SK-N-DZ (cell line): ENCODE data around the gene TAF10.

Experiments
- DNase-seq: peaks from one replicate; pipeline ENCODE4 v3.0.0-alpha.2; 2015; ENCODE audit warnings: low spot score

Gene TAF10

GRCh38 chr11:6583584-6583983, 28.4 kb downstream of the TAF10 start:
- DNase-seq, result no peak

- DNase-seq, result no peak
These were observed 32.3 kb downstream of the TAF10 start for GRCh38 chr11:6579681-6580080.

GRCh38 chr11:6578134-6578533, 33.9 kb downstream of the TAF10 start:
- DNase-seq, result no peak

- no peak for DNase-seq
These were observed 35.3 kb downstream of the TAF10 start for GRCh38 chr11:6576471-6577373.

- DNase-seq, result no peak
These were observed 37.0 kb downstream of the TAF10 start for GRCh38 chr11:6574816-6575715.

- DNase-seq, result no peak
These were observed 39.8 kb downstream of the TAF10 start for GRCh38 chr11:6572215-6572614.

- no peak for DNase-seq
These were observed 40.5 kb downstream of the TAF10 start for GRCh38 chr11:6571434-6572008.

GRCh38 chr11:6570691-6571427, 41.2 kb downstream of the TAF10 start:
- no peak for DNase-seq

- no peak for DNase-seq
These were observed 42.3 kb downstream of the TAF10 start for GRCh38 chr11:6569706-6570105.

- DNase-seq, result no peak
These were observed 43.7 kb downstream of the TAF10 start for GRCh38 chr11:6568191-6568918.

- no peak for DNase-seq
These were observed 44.7 kb downstream of the TAF10 start for GRCh38 chr11:6567371-6567745.

GRCh38 chr11:6566704-6567370, 45.2 kb downstream of the TAF10 start:
- no peak for DNase-seq

- DNase-seq, result no peak
These were observed 45.9 kb downstream of the TAF10 start for GRCh38 chr11:6565988-6566703.

GRCh38 chr11:6565325-6565724, 46.7 kb downstream of the TAF10 start:
- DNase-seq, result no peak

- DNase-seq, result no peak
These were observed 48.3 kb downstream of the TAF10 start for GRCh38 chr11:6563667-6564066.

- no peak for DNase-seq
These were observed 48.8 kb downstream of the TAF10 start for GRCh38 chr11:6563121-6563619.

GRCh38 chr11:6561288-6561687, 50.7 kb downstream of the TAF10 start:
- DNase-seq, result no peak
